ENCODE measurements around the gene SURF6. TPM values are rescaled to one million over a fixed set of nuclear protein-coding genes. Genes with fewer than 3 reads are reported as not detected.
A peak's percentile ranks its signal among the peaks of the same experiment; 100 is the strongest.

SURF6 gene
- total and polyA plus RNA-seq, 2 experiments from 2014 or later: 17.6 to 27.6 TPM

GRCh38 chr9:133348718-133349573 lies 13.0 kb upstream of the SURF6 start:
- Histone ChIP-seq H3K4me1 (ENCODE audit: insufficient read depth) (peaks cover 20% of the 10 kb centered on the region), H3F3A (replicated peaks; ENCODE audit: low read depth) (peaks cover 61% of the 10 kb centered on the region), H4K20me1 (replicated peaks; ENCODE audit: insufficient read depth) (peaks cover 52% of the 10 kb centered on the region), H3K4me2 (peak overlapping the region; percentile 99), H3K36me3 (ENCODE audit: insufficient read depth) (peaks cover 42% of the 10 kb centered on the region), H3K79me2 (replicated peaks; ENCODE audit: insufficient read depth) (peaks cover 43% of the 10 kb centered on the region), H3K9me2 (ENCODE audit: insufficient read depth) (no peaks in the 10 kb centered on the region), H2AFZ (no peak overlapping the region), H3K27ac (ENCODE audit: low read depth) (peak overlapping the region; percentile 96), H3K4me3 (peak overlapping the region; percentile 98), H3K27me3 (ENCODE audit: insufficient read depth) (no peaks in the 10 kb centered on the region)
- DNase-seq (ENCODE audit: low spot score): no peak
- Mint-ChIP-seq H3K9me3 (no peaks in the 10 kb centered on the region; the same call in 1 of the 3 replicates), H3K27me3 (ENCODE audit: insufficient read depth, low read depth, poor library complexity) (peaks cover 28% of the 10 kb centered on the region), H3K36me3 (ENCODE audit: low read depth) (peaks cover 86% of the 10 kb centered on the region), H3K4me3 (peak overlapping the region; percentile 94), H3K27ac (peak overlapping the region; percentile 100), H3K4me1 (peaks cover 23% of the 10 kb centered on the region)
- no peak for TF ChIP-seq JUNB (IDR thresholded peaks at IDR 0.05; ENCODE audit: unreplicated experiment)
- no peak for ATAC-seq

- H3K4me3 Mint-ChIP-seq: peak within 1 kb of the TSS; percentile 94
- H3K27me3 Mint-ChIP-seq (ENCODE audit: insufficient read depth, low read depth, poor library complexity): peaks cover 25% of the 10 kb centered on the region
- Histone ChIP-seq H3K4me3 (peak within 1 kb of the TSS; percentile 98), H3F3A (replicated peaks; ENCODE audit: low read depth) (peaks cover 59% of the 10 kb centered on the region), H3K27me3 (ENCODE audit: insufficient read depth) (no peaks in the 10 kb centered on the region), H3K9me2 (ENCODE audit: insufficient read depth) (no peaks in the 10 kb centered on the region), H2AFZ (no peak within 1 kb of the TSS), H3K4me1 (ENCODE audit: insufficient read depth) (peaks cover 20% of the 10 kb centered on the region), H3K4me2 (peak within 1 kb of the TSS; percentile 99), H3K79me2 (replicated peaks; ENCODE audit: insufficient read depth) (peaks cover 43% of the 10 kb centered on the region), H4K20me1 (replicated peaks; ENCODE audit: insufficient read depth) (peaks cover 56% of the 10 kb centered on the region), H3K27ac (ENCODE audit: low read depth) (peak within 1 kb of the TSS; percentile 96), H3K36me3 (ENCODE audit: insufficient read depth) (peaks cover 46% of the 10 kb centered on the region)
- ATAC-seq: peak; percentile 62
- DNase-seq (ENCODE audit: low spot score): peak; percentile 99
- H3K9me3 Mint-ChIP-seq: no peaks in the 10 kb centered on the region; the same call in 1 of the 3 replicates
- H3K36me3 Mint-ChIP-seq (ENCODE audit: low read depth): peaks cover 89% of the 10 kb centered on the region
- peak within 1 kb of the TSS; percentile 100 for H3K27ac Mint-ChIP-seq
- H3K4me1 Mint-ChIP-seq: peaks cover 23% of the 10 kb centered on the region
- TF ChIP-seq NANOG (IDR thresholded peaks at IDR 0.05; ENCODE audit: borderline replicate concordance) (no peak), STAT1 (IDR thresholded peaks at IDR 0.05; ENCODE audit: unreplicated experiment) (no peak), POLR2AphosphoS5 (IDR thresholded peaks at IDR 0.05; ENCODE audit: low read depth) (peak; percentile 99), JUNB (IDR thresholded peaks at IDR 0.05; ENCODE audit: unreplicated experiment) (no peak), EZH2 (IDR thresholded peaks at IDR 0.05; ENCODE audit: low read depth, unreplicated experiment) (no peak), EZH2phosphoT487 (IDR thresholded peaks at IDR 0.05; ENCODE audit: unreplicated experiment) (no peak), ZNF462 (CRISPR knock-in tag; IDR thresholded peaks at IDR 0.05) (no peak), CTCF (conservative IDR thresholded peaks at IDR 0.05; ENCODE audit: low read depth in 2 of 2) (no peak), ETS1 (IDR thresholded peaks at IDR 0.05) (peak; percentile 72; the same call in 1 of the 2 replicates)
These were observed 12.2 kb upstream of the SURF6 start, which contains the start of the genes MED22 and RPL7A for GRCh38 chr9:133347985-133348717. MED22 (minus strand) TSS chr9:133348131; CDS start chr9:133346662, 1,469 bp downstream. RPL7A (plus strand) TSS chr9:133348218; CDS start chr9:133348244, 26 bp downstream.
